PFSK-1 (cell line): Measurements from ENCODE around the gene EHD3.

ENCODE experiments used
- FOXP2 ChIP-seq: optimal IDR thresholded peaks from 2 replicates; pipeline ENCODE3; 2011; ENCODE audit warnings: borderline replicate concordance, control low read depth, inconsistent platforms; ENCODE audit not compliant: insufficient read depth; ENCODE audit errors: extremely low read length, extremely low read depth
- POLR2AphosphoS5 ChIP-seq: IDR thresholded peaks from 2 replicates; pipeline ENCODE4 v1.6.1; 2012; ENCODE audit warnings: low read depth, mild to moderate bottlenecking, control low read depth, low read length, moderate library complexity
- REST ChIP-seq, 2 experiments: IDR thresholded peaks; 2 replicates each; pipeline versions ENCODE4 v1.6.1 to v1.8.0; 2011 to 2012; ENCODE audit warnings: low read depth in 2 of 2, low read length in 2 of 2, control low read depth in 1 of 2, inconsistent platforms in 1 of 2, mild to moderate bottlenecking in 1 of 2, moderate library complexity in 1 of 2; ENCODE audit not compliant: insufficient read depth in 1 of 2
- SIN3A ChIP-seq: IDR thresholded peaks from 2 replicates; pipeline ENCODE4 v1.6.1; 2012; ENCODE audit warnings: mild to moderate bottlenecking, low read length, moderate library complexity, borderline replicate concordance; ENCODE audit not compliant: insufficient read depth
- TAF1 ChIP-seq: IDR thresholded peaks from 2 replicates; pipeline ENCODE4 v1.6.1; 2012; ENCODE audit warnings: low read length, control low read depth, borderline replicate concordance; ENCODE audit not compliant: insufficient read depth

Gene EHD3

GRCh38 chr2:31274401-31275075 lies 40.6 kb downstream of the EHD3 start:
- no peak for TF ChIP-seq REST (IDR thresholded peaks at IDR 0.05; ENCODE audit: insufficient read depth in 1 of 2, low read depth in 2 of 2, low read length in 2 of 2)
- TF ChIP-seq FOXP2 = no peak
- no peak for TF ChIP-seq POLR2AphosphoS5
- TF ChIP-seq SIN3A = no peak
- no peak for TF ChIP-seq TAF1

GRCh38 chr2:31275976-31276375 lies 42.0 kb downstream of the EHD3 start:
- TF ChIP-seq SIN3A (no peak), FOXP2 (no peak), REST (IDR thresholded peaks at IDR 0.05; ENCODE audit: insufficient read depth in 1 of 2, low read depth in 2 of 2, low read length in 2 of 2) (no peak), TAF1 (no peak)

GRCh38 chr2:31277621-31278020 lies 43.7 kb downstream of the EHD3 start:
- TF ChIP-seq SIN3A (no peak), FOXP2 (no peak), REST (IDR thresholded peaks at IDR 0.05; ENCODE audit: insufficient read depth in 1 of 2, low read depth in 2 of 2, low read length in 2 of 2) (no peak), POLR2AphosphoS5 (no peak), TAF1 (no peak)

GRCh38 chr2:31282634-31283033 lies 48.7 kb downstream of the EHD3 start:
- TF ChIP-seq FOXP2 (no peak), SIN3A (no peak), POLR2AphosphoS5 (no peak), TAF1 (no peak), REST (IDR thresholded peaks at IDR 0.05; ENCODE audit: insufficient read depth in 1 of 2, low read depth in 2 of 2, low read length in 2 of 2) (no peak)

- TF ChIP-seq FOXP2 = no peak
- TF ChIP-seq SIN3A = no peak
These were observed 50.2 kb downstream of the EHD3 start for GRCh38 chr2:31284107-31284506.
